Measurements from ENCODE around the gene NAT16. TPM values are rescaled to one million over a fixed set of nuclear protein-coding genes. Genes with fewer than 3 reads are reported as not detected.
A peak's percentile ranks its signal among the peaks of the same experiment; 100 is the strongest.

NAT16 gene
- total and polyA plus RNA-seq, 2 of the 13 experiments (the other 11 are each of a cell fraction or from before 2014, with no cell fraction given): 0.04 TPM; not detected in 1

- no peak for TF ChIP-seq SNRNP70 (IDR thresholded peaks at IDR 0.05; ENCODE audit: low read depth, low read length)
- peak; percentile 74 for TF ChIP-seq GABPA (IDR thresholded peaks at IDR 0.05; ENCODE audit: low read depth, low read length)
- peak; percentile 97 for TF ChIP-seq GABPA (CRISPR knock-in tag; IDR thresholded peaks at IDR 0.05; ENCODE audit: low read depth)
- TF ChIP-seq ZNF549 (CRISPR knock-in tag; IDR thresholded peaks at IDR 0.05): no peak
- peak; percentile 61; the same call in 1 of the 2 replicates for TF ChIP-seq ZNF589 (CRISPR knock-in tag; conservative IDR thresholded peaks at IDR 0.05)
- peak in 1 of 2 experiments; percentile 43; a peak in 1 of 4 replicates for TF ChIP-seq ATF4 (CRISPR knock-in tag; IDR thresholded peaks at IDR 0.05)
- TF ChIP-seq IKZF5 (CRISPR knock-in tag; IDR thresholded peaks at IDR 0.05): no peak
- TF ChIP-seq RBM39 (IDR thresholded peaks at IDR 0.05; ENCODE audit: low read depth, low read length, poor library complexity, severe bottlenecking): peak; percentile 75
- no peak for TF ChIP-seq WIZ (CRISPR knock-in tag; IDR thresholded peaks at IDR 0.05)
- TF ChIP-seq MXI1 (IDR thresholded peaks at IDR 0.05; ENCODE audit: borderline replicate concordance, low read depth, low read length): peak; percentile 92
- TF ChIP-seq SKI (IDR thresholded peaks at IDR 0.05; ENCODE audit: partially characterized antibody): peak; percentile 42
- TF ChIP-seq MEIS2 (CRISPR knock-in tag; IDR thresholded peaks at IDR 0.05): peak; percentile 68; the same call in 1 of the 2 replicates
- no peak for TF ChIP-seq IKZF4 (CRISPR knock-in tag; IDR thresholded peaks at IDR 0.05; ENCODE audit: borderline replicate concordance, low read depth, not compliant biosample characterization)
- TF ChIP-seq SP5 (CRISPR knock-in tag; IDR thresholded peaks at IDR 0.05; ENCODE audit: borderline replicate concordance, low read depth): peak; percentile 23
- peak; percentile 74; the same call in 1 of the 2 replicates for TF ChIP-seq BRD4 (CRISPR knock-in tag; IDR thresholded peaks at IDR 0.05)
- TF ChIP-seq ZFP36L1 (CRISPR knock-in tag; IDR thresholded peaks at IDR 0.05): 0 out of 2 replicates have a peak, but pooled peaks have one; percentile 31
- no peak for TF ChIP-seq ZNF367 (CRISPR knock-in tag; IDR thresholded peaks at IDR 0.05; ENCODE audit: borderline replicate concordance)
- peak; percentile 58 for TF ChIP-seq YEATS4 (CRISPR knock-in tag; IDR thresholded peaks at IDR 0.05; ENCODE audit: borderline replicate concordance)
- TF ChIP-seq DPF2 (CRISPR knock-in tag; IDR thresholded peaks at IDR 0.05; ENCODE audit: borderline replicate concordance, low read depth): no peak
- peak; percentile 53; the same call in 1 of the 2 replicates for TF ChIP-seq MAF1 (CRISPR knock-in tag; IDR thresholded peaks at IDR 0.05; ENCODE audit: borderline replicate concordance)
- TF ChIP-seq KLF15 (CRISPR knock-in tag; IDR thresholded peaks at IDR 0.05; ENCODE audit: borderline replicate concordance): peak; percentile 53; the same call in 1 of the 2 replicates
- TF ChIP-seq DZIP1 (CRISPR knock-in tag; IDR thresholded peaks at IDR 0.05): no peak
- TF ChIP-seq CAMTA2 (CRISPR knock-in tag; IDR thresholded peaks at IDR 0.05; ENCODE audit: borderline replicate concordance): no peak
- no peak for TF ChIP-seq ZNF414 (CRISPR knock-in tag; IDR thresholded peaks at IDR 0.05)
Measured at GRCh38 chr7:101217388-101218235, 37.5 kb upstream of the NAT16 start, which contains the start of the genes PLOD3 and ZNHIT1 (continued).
